Measurements from ENCODE around the gene PHAF1.
A peak's percentile ranks its signal among the peaks of the same experiment; 100 is the strongest.

Gene PHAF1

GRCh38 chr16:67183627-67184452, 74.1 kb downstream of the PHAF1 start, which contains the start of gene MATCAP1:
Gene MATCAP1, minus strand, starts transcription at chr16:67183963. Its CDS starts 3,353 bp downstream, at chr16:67180610.
- TF ChIP-seq, protein P1, sequence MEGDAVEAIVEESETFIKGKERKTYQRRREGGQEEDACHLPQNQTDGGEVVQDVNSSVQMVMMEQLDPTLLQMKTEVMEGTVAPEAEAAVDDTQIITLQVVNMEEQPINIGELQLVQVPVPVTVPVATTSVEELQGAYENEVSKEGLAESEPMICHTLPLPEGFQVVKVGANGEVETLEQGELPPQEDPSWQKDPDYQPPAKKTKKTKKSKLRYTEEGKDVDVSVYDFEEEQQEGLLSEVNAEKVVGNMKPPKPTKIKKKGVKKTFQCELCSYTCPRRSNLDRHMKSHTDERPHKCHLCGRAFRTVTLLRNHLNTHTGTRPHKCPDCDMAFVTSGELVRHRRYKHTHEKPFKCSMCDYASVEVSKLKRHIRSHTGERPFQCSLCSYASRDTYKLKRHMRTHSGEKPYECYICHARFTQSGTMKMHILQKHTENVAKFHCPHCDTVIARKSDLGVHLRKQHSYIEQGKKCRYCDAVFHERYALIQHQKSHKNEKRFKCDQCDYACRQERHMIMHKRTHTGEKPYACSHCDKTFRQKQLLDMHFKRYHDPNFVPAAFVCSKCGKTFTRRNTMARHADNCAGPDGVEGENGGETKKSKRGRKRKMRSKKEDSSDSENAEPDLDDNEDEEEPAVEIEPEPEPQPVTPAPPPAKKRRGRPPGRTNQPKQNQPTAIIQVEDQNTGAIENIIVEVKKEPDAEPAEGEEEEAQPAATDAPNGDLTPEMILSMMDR (IDR thresholded peaks at IDR 0.05) = no peak

DNA sequence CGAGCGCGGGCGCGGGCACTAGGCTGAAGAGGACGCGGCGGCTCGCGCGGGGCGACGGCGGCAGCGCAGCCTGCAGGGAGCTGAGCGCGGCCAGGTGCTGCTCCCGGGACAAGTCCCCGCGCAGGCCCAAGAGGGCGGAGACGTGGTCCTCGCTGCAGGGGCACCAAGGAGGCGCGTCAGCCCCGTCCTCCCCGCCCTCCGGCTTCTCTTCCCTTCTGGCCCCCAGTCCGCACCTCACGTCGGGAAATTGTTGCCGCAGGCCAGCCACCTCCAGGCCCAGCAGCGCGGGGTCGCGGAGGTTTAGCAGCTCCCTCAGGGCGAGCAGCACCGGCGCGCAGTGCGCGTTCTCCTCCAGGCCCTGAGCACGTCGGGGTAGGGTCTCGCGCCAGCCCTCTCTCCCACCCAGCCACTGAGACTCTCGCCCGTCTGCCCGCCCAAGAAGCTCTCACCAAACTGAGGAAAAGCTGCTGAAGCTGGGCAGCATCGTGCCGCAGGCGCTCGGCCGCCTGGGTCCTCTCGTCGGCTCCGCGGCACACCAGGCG, 74.8 kb downstream of the PHAF1 start:
- TF ChIP-seq, protein P1 (IDR thresholded peaks at IDR 0.05) = no peak
- TF ChIP-seq ZFX (IDR thresholded peaks at IDR 0.05; ENCODE audit: borderline replicate concordance) = no peak

More at GRCh38 chr16:67183627-67184452, 74.1 kb downstream of the PHAF1 start, which contains the start of gene MATCAP1:
- peak within 1 kb of the TSS; percentile 97 for H3K27ac ChIP-seq

DNA sequence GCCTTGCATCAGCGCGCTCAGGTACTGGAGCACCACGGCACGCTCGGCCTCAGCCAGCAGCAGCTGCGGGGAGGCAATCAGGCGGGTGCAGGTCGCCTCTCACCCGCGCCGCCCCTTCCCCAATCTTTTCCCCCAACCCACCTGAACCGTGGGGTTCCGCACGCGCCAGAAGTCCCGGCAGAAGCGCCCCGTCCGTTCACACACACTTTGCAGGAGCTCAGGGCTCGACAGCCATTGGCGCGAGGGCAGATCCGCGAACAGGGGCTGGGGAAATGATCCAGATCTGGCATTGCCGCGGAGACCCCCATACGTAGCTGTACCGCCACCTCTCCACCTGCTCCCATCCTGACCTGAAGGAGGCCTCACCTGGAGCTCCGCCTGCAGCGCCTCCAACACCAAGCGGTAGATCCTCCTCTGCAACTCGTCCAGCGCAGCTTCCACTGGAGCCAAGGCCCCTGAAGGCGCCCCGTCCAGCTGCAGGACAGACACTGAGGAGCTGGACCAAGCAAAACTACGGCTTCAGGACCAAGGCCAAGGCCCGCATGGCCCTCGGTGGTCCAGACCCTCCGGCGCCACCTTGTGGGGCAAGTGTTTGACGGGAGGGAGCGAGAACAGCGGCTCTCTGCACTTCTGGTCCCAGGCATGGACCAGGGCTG, 75.4 kb downstream of the PHAF1 start:
- H3K27ac ChIP-seq = peak overlapping the region; percentile 97
- no peak for TF ChIP-seq ZFX (IDR thresholded peaks at IDR 0.05; ENCODE audit: borderline replicate concordance)
- TF ChIP-seq, protein P1 (IDR thresholded peaks at IDR 0.05) = peak; percentile 92

More for the DNA sequence above, 74.8 kb downstream of the PHAF1 start:
- H3K27ac ChIP-seq = peak overlapping the region; percentile 97

GRCh38 chr16:67185651-67186134, 76.0 kb downstream of the PHAF1 start:
- H3K27ac ChIP-seq = peak overlapping the region; percentile 97
- TF ChIP-seq, protein P1 (IDR thresholded peaks at IDR 0.05) = peak; percentile 47
- TF ChIP-seq ZFX (IDR thresholded peaks at IDR 0.05; ENCODE audit: borderline replicate concordance) = no peak

DNA sequence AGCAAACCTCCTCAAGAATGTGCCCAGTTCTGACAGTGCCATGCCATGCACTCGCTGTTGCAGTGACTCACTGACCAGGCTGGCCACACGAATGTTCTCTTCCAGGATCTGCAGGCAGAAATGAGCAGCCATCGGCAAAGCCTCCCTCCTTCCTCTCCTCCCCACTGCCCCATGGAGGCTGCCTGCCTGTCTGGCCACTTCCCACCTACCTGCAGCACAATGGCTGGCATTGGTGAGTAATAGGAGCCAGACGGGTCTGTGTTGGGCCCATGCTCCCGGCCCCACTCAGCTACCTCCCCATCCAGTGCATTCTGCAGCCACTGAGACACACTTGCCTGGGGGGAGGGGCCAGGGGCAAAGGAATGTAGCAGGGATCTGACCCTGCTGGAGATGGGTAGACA, 76.8 kb downstream of the PHAF1 start:
- no peak overlapping the region for H3K27ac ChIP-seq
- TF ChIP-seq, protein P1 (IDR thresholded peaks at IDR 0.05) = no peak
- no peak for TF ChIP-seq ZFX (IDR thresholded peaks at IDR 0.05; ENCODE audit: borderline replicate concordance)

GRCh38 chr16:67187175-67187890, 77.6 kb downstream of the PHAF1 start:
- TF ChIP-seq ZFX (IDR thresholded peaks at IDR 0.05; ENCODE audit: borderline replicate concordance) = no peak
- TF ChIP-seq, protein P1 (IDR thresholded peaks at IDR 0.05) = no peak
- no peak overlapping the region for H3K27ac ChIP-seq
